ENCODE results near the gene CCDC82. TPM values are rescaled to one million over a fixed set of nuclear protein-coding genes. Genes with fewer than 3 reads are reported as not detected.
A peak's percentile ranks its signal among the peaks of the same experiment; 100 is the strongest.

CCDC82 gene
- total RNA-seq, 2 experiments from 2014 or later = 31.5 to 32.9 TPM

DNA sequence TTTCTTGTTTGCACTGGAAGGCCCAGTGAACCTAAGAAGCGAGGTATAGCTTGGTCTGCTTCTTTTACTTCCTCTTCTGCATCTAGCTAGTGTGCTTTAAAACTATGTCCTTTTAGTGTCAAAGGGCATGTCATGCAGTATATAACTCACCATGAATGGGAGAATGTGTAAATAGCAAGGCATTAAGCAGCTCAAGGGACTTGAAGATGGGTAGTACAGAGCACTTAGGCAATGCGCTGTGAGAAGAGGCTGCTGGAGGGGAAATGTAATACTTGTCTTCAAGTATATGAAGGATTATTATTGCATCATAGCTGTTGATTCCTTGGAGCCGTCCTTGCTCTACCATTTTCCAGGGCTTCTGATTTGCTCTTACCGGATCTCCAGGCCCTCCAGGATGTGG is 54.3 kb downstream of the CCDC82 start:
- H3K27ac Mint-ChIP-seq = no peak overlapping the region
- CTCF ChIA-PET = interaction anchor here (1.3 to 1.4 kb wide), 3 partner anchors 8 to 280 kb away, joined by 3 to 10 read pairs (median 3); partner anchors contain the start of gene MAML2
- no peak overlapping the region for H3K4me3 Mint-ChIP-seq
- POLR2A ChIA-PET = interaction anchor here (0.7 to 7.0 kb wide), 6 partner anchors 9 to 121 kb away, joined by 3 to 46 read pairs (median 4); partner anchors contain the start of genes CCDC82 and JRKL
- DNase-seq = no peak
- no peaks in the 10 kb centered on the region for H3K27me3 Mint-ChIP-seq
- H3K4me1 Mint-ChIP-seq = peaks cover 72% of the 10 kb centered on the region
- peaks cover 43% of the 10 kb centered on the region for H3K36me3 Mint-ChIP-seq (ENCODE audit: low read depth)
- H3K9me3 Mint-ChIP-seq = no peaks in the 10 kb centered on the region

DNA sequence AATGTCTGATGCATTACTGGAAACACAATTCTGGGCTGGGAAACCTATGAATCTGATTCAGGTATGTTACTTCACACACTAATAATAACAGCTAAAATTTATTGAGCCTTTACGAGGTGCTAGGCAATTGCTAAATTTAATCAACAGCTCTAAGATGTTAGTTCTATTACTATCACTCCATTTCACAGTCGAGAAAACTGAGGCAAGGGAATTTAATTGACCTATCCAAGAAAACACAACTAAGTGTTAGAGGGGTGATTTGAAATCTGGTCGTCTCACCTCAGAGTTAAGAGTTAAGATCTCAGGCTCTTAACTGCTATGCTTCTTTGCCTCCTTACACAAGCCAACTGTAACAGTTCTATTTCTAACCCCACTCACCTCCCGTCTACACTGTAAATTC is 55.5 kb downstream of the CCDC82 start:
- H3K9me3 Mint-ChIP-seq = no peaks in the 10 kb centered on the region
- ChIA-PET CTCF (interaction anchor here (0.6 to 1.3 kb wide), 2 partner anchors 9 to 135 kb away, joined by 3 to 10 read pairs; partner anchors contain the start of gene MAML2), POLR2A (interaction anchor here (7.0 kb wide), 1 partner anchor 55 kb away, joined by 46 read pairs; the partner anchor contains the start of genes CCDC82 and JRKL)
- H3K4me1 Mint-ChIP-seq = peaks cover 77% of the 10 kb centered on the region
- no peak overlapping the region for H3K27ac Mint-ChIP-seq
- H3K36me3 Mint-ChIP-seq (ENCODE audit: low read depth) = peaks cover 41% of the 10 kb centered on the region
- no peak for DNase-seq
- H3K27me3 Mint-ChIP-seq = no peaks in the 10 kb centered on the region
- H3K4me3 Mint-ChIP-seq = no peak overlapping the region

DNA sequence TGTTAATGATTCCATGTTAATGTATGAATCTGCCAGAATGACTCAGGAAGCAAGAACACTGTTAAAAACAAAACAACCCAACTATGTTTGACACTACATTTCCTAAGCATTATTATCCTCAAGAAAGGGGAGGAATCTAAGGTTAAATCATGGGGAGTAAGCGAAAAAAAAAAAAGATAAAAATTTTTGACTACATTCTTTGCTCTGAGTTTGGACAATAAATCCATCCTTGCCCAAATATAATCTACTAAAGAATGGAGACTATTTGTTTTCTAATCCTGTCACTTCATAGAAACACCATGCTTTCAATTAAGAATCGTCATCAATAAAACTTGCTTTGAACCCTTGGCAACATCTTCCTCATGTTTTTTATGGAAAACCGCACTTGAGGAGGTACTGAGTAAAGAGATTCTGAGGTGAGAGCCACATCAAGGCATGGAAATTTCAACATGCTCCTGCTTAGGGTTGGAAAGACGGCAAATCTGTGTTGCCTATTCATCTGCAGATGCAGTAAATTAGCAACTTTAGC is 56.5 kb downstream of the CCDC82 start:
- Mint-ChIP-seq H3K4me1 (peaks cover 76% of the 10 kb centered on the region), H3K36me3 (ENCODE audit: low read depth) (peaks cover 47% of the 10 kb centered on the region), H3K27me3 (no peaks in the 10 kb centered on the region), H3K4me3 (no peak overlapping the region), H3K27ac (no peak overlapping the region), H3K9me3 (no peaks in the 10 kb centered on the region)
- POLR2A ChIA-PET = interaction anchor here (1.0 to 4.1 kb wide), 3 partner anchors 9 to 19 kb away, joined by 3 to 38 read pairs (median 4); partner anchors contain the start of gene MAML2
- DNase-seq = no peak
- CTCF ChIA-PET = interaction anchor here (0.5 to 4.1 kb wide), 2 partner anchors 9 to 91 kb away, joined by 3 to 33 read pairs; partner anchors contain the start of gene MAML2

DNA sequence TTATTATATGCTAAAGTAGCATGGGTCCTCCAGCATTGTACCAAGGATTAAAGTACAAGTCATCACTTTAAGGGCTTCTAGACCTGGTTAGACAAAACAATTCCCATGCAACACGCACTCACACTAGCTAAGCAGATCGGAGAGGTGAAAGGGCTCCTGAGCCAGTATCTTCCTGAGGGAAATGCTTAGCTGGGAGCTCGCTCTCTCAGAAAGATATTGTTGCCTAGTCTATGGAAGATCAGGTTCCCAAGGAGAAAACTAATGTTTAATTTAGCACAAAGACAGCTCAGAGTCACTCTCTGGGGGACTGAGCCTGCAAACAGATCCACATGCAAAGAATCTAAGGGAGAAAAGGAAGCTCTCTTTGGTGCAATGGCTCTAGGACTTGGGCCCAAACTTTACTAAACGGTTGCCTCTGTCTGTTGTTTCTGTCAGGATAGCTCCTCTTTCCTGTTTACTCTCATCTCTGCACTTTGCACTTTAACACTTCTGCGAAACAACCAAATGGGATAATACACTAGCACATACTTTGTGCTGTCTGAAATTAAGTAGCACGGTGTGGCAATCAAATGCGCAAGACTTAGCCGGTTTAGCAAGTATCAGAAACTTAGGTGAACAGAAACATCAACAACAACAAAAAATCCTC is 57.5 kb downstream of the CCDC82 start:
- H3K36me3 Mint-ChIP-seq (ENCODE audit: low read depth) = peaks cover 42% of the 10 kb centered on the region
- POLR2A ChIA-PET = interaction anchor here (0.8 to 4.1 kb wide), 5 partner anchors 10 to 37 kb away, joined by 3 to 38 read pairs (median 3); partner anchors contain the start of gene MAML2
- DNase-seq = no peak
- CTCF ChIA-PET = interaction anchor here (1.4 to 4.1 kb wide), 2 partner anchors 10 to 276 kb away, joined by 3 to 33 read pairs; partner anchors contain the start of gene MAML2
- H3K27ac Mint-ChIP-seq = peak overlapping the region; percentile 40
- no peaks in the 10 kb centered on the region for H3K9me3 Mint-ChIP-seq
- H3K4me3 Mint-ChIP-seq = no peak overlapping the region
- peaks cover 67% of the 10 kb centered on the region for H3K4me1 Mint-ChIP-seq
- H3K27me3 Mint-ChIP-seq = no peaks in the 10 kb centered on the region

DNA sequence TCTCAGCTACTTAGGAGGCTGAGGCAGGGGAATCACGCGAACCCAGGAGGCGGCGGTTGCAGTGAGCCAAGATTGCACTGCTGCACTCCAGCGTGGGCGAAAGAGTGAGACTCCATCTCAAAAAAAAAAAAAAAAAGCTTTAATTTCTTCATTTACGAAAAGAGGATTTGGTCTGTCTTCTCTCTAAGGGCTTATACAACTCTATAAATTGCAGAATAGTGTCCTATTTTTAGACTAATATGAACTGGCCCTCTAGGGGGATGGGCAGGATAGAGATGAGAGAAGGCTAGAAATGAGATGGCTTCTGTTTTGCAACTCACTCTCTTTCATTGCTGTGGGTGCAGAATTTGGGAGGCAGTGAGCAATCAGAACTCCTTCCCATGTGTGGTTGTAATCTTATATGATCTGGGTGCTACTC is 58.0 kb downstream of the CCDC82 start:
- ChIA-PET POLR2A (interaction anchor here (0.6 to 4.1 kb wide), 5 partner anchors 10 to 90 kb away, joined by 3 to 38 read pairs (median 3); partner anchors contain the start of gene MAML2), CTCF (interaction anchor here (1.4 to 4.1 kb wide), 2 partner anchors 11 to 276 kb away, joined by 3 to 33 read pairs; partner anchors contain the start of gene MAML2)
- H3K4me1 Mint-ChIP-seq = peaks cover 63% of the 10 kb centered on the region
- H3K36me3 Mint-ChIP-seq (ENCODE audit: low read depth) = peaks cover 45% of the 10 kb centered on the region
- DNase-seq = no peak
- peak overlapping the region; percentile 40 for H3K27ac Mint-ChIP-seq
- H3K9me3 Mint-ChIP-seq = no peaks in the 10 kb centered on the region
- no peak overlapping the region for H3K4me3 Mint-ChIP-seq
- H3K27me3 Mint-ChIP-seq = no peaks in the 10 kb centered on the region

DNA sequence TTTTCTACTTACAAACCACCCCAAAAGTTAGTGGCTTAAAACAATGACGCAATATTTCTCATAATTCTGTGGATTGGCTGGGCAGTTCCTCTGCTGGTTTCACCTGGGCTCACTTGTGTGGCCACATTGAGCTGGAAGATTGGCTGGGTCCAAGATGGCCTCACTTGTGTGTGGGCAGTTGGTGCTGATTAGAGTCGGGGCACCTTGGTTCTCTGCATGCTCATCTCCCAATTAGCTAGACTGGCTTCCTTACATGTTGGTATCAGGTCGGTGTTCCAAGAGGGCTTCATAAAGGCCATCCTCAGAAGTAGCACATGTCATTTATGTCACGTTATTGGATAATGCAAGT is 59.2 kb downstream of the CCDC82 start:
- Mint-ChIP-seq H3K9me3 (no peaks in the 10 kb centered on the region), H3K4me3 (no peak overlapping the region), H3K27me3 (no peaks in the 10 kb centered on the region), H3K27ac (peak overlapping the region; percentile 42), H3K36me3 (ENCODE audit: low read depth) (peaks cover 39% of the 10 kb centered on the region), H3K4me1 (peaks cover 58% of the 10 kb centered on the region)
- ChIA-PET CTCF (interaction anchor here (4.1 kb wide), 1 partner anchor 12 kb away, joined by 33 read pairs; the partner anchor contains the start of gene MAML2), POLR2A (interaction anchor here (0.8 to 4.1 kb wide), 4 partner anchors 11 to 142 kb away, joined by 3 to 38 read pairs (median 4); partner anchors contain the start of gene MAML2)
- DNase-seq = no peak

DNA sequence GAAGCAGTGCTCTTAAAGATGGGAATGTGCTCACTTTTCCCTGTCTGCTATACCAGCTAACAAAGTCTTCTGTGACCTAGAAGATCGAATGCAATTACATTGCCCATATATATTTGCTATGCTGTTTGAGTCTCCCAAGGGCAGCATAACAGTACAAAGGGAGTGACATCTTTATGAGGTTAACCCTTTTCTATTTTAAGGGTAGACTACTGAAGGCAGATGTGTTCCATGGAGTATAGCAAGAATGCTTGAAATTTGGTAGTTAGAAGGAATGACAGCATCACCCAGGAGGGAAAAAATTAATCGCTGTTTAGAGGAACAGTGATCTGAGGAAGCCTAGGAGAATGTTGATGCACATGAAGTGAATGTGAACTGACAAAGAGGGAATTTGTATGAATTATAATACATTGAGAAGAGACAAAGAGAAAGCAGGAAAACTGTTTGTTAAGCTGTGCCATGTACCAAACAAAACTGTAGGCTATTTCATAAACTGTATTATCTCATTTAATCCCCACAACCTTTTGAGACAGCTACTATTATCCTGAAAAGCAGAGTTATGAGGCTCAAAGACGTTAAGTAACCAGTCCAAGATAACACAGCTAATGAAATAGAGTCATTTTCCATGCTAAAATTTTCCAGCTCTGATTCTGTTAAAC is 59.7 kb downstream of the CCDC82 start:
- CTCF ChIA-PET = interaction anchor here (4.1 kb wide), 1 partner anchor 12 kb away, joined by 33 read pairs; the partner anchor contains the start of gene MAML2
- Mint-ChIP-seq H3K36me3 (ENCODE audit: low read depth) (peaks cover 36% of the 10 kb centered on the region), H3K4me1 (peaks cover 56% of the 10 kb centered on the region), H3K9me3 (no peaks in the 10 kb centered on the region), H3K4me3 (no peak overlapping the region), H3K27ac (peak overlapping the region; percentile 74), H3K27me3 (no peaks in the 10 kb centered on the region)
- POLR2A ChIA-PET = interaction anchor here (0.8 to 4.1 kb wide), 4 partner anchors 11 to 141 kb away, joined by 3 to 38 read pairs (median 4); partner anchors contain the start of gene MAML2
- no peak for DNase-seq

DNA sequence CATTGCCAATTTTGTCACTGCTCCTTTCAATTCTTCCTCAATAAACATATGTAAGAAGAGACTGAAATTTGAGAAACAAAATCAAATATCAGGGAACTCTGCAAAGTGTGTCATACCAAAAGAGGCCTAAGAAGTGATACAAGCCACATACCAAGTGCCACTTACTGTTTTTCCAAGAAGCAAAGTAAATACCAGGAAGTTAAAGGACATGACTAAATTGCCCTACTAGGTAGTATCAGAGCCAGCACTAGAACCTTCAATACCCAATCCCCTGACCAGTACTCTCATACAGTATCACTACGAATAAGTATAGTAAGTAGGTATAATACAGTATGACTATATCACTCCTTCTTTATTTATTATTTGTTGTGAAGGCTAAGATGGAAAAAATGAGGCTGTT is 60.3 kb downstream of the CCDC82 start:
- Mint-ChIP-seq H3K36me3 (ENCODE audit: low read depth) (peaks cover 31% of the 10 kb centered on the region), H3K27me3 (no peaks in the 10 kb centered on the region), H3K4me3 (peak overlapping the region; percentile 37), H3K9me3 (no peaks in the 10 kb centered on the region), H3K27ac (peak overlapping the region; percentile 74), H3K4me1 (peaks cover 51% of the 10 kb centered on the region)
- POLR2A ChIA-PET = interaction anchor here (4.1 kb wide), 1 partner anchor 12 kb away, joined by 38 read pairs; the partner anchor contains the start of gene MAML2
- no peak for DNase-seq
- CTCF ChIA-PET = interaction anchor here (4.1 kb wide), 1 partner anchor 13 kb away, joined by 33 read pairs; the partner anchor contains the start of gene MAML2

DNA sequence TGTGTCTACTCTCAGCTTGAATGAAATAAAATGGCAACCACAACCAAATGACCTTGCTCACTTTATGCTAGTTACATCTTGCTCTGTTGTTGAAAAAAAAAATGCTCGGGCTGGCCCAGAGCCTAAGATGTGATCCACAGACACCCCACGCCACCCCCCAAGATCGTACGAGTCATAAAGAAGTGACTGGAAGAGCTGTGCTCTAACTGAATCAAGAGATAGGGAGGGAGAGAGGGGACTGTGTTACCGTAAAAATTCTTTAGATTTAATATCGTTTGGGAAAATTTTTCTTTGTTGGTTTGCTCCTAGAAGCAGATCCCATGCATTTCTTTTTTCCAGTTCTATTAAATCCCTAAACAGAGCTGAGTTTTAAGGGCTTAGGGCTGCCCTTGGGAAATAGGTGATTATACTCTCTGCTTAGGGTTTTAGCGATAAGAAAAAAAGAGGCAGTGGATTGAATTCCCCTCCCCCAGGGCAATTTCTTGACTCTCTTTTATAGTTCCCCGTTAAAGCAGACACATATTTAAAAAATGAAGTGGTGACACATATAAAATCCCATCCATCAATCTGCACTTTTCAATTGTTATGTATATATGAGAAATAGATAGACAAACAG is 61.2 kb downstream of the CCDC82 start:
- Mint-ChIP-seq H3K27ac (no peak overlapping the region), H3K4me1 (peaks cover 45% of the 10 kb centered on the region)

DNA sequence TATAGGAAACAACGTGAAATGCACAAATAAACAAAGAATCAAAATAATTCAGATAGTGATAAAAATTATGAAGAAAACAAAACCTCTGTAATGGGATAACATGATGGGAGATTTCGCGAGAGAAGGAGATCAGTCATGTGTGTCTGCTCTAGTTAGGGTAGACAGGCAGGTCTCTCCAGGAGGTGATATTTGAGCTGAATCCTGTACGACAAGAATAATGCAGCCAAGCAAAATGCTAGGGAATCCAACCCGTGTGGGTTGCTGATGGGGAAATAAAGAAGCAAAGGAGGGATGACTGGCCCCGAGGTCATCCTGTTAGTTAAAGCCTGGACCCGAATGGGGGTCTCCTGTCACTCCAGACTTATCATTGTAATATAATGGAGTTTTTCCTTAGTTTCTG is 62.8 kb downstream of the CCDC82 start:
- Mint-ChIP-seq H3K4me3 (no peak overlapping the region), H3K27ac (no peak overlapping the region), H3K9me3 (no peaks in the 10 kb centered on the region), H3K27me3 (no peaks in the 10 kb centered on the region), H3K4me1 (peaks cover 31% of the 10 kb centered on the region), H3K36me3 (ENCODE audit: low read depth) (peaks cover 41% of the 10 kb centered on the region)
- no peak for DNase-seq
- CTCF ChIA-PET = interaction anchor here (2.8 kb wide), 1 partner anchor 16 kb away, joined by 11 read pairs; the partner anchor contains the start of gene MAML2
- POLR2A ChIA-PET = interaction anchor here (1.5 kb wide), 1 partner anchor 8 kb away, joined by 3 read pairs; no protein-coding TSS in a partner anchor

More for the DNA sequence above, 61.2 kb downstream of the CCDC82 start:
- H3K36me3 Mint-ChIP-seq (ENCODE audit: low read depth) = peaks cover 36% of the 10 kb centered on the region
- no peak for DNase-seq
- no peak overlapping the region for H3K4me3 Mint-ChIP-seq
- ChIA-PET CTCF (interaction anchor here (0.7 to 2.8 kb wide), 2 partner anchors 11 to 14 kb away, joined by 3 to 11 read pairs; partner anchors contain the start of gene MAML2), POLR2A (interaction anchor here (0.6 to 1.4 kb wide), 4 partner anchors 9 to 62 kb away, joined by 4 to 6 read pairs (median 4); no protein-coding TSS in a partner anchor)
- H3K9me3 Mint-ChIP-seq = no peaks in the 10 kb centered on the region
- H3K27me3 Mint-ChIP-seq = no peaks in the 10 kb centered on the region

DNA sequence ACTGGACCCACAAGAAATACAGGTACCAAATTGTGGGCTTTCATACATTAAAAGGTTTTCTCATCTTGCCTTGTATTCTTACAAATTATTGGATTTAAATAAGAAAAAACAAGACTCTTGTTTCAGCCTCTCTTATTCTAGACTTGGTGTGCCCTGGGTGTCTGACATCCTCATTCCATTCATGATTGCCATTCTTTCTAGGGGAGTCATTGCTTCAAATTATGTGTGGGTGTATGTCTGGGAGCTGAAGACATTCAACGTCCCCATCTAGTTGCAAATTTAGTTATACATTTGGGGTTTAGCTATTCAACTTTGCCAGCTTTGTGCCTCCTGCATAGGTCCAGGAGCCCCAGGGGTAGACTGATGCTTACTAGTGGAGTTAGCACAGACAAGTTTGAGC is 64.8 kb downstream of the CCDC82 start:
- POLR2A ChIA-PET = no interaction called here
- DNase-seq = no peak
- H3K27me3 Mint-ChIP-seq = no peaks in the 10 kb centered on the region
- CTCF ChIA-PET = interaction anchor here (1.0 kb wide), 1 partner anchor 18 kb away, joined by 3 read pairs; the partner anchor contains the start of gene MAML2
- H3K36me3 Mint-ChIP-seq (ENCODE audit: low read depth) = peaks cover 51% of the 10 kb centered on the region
- no peak overlapping the region for H3K27ac Mint-ChIP-seq
- no peaks in the 10 kb centered on the region for H3K9me3 Mint-ChIP-seq
- peaks cover 29% of the 10 kb centered on the region for H3K4me1 Mint-ChIP-seq
- H3K4me3 Mint-ChIP-seq = no peak overlapping the region

DNA sequence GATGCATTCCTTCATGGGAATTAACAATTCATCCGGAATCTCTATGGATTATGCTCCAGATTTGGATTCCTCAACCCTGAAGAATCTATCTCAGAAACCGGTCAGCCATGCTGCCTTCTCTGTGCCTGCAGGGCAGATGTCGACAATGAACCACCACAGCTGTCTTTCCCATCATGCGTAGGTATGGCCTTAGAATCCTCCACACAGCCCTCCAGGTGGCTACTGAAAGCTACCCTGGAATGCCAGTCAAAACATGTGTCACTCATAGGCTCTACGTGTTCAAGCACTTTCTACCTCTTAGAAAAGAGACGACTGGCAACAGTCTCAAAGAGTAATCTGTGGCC is 66.1 kb downstream of the CCDC82 start:
- ChIA-PET POLR2A (no interaction called here), CTCF (no interaction called here)
- Mint-ChIP-seq H3K9me3 (no peaks in the 10 kb centered on the region), H3K4me1 (peaks cover 28% of the 10 kb centered on the region), H3K27me3 (no peaks in the 10 kb centered on the region), H3K27ac (no peak overlapping the region), H3K36me3 (ENCODE audit: low read depth) (peaks cover 54% of the 10 kb centered on the region), H3K4me3 (no peak overlapping the region)
- no peak for DNase-seq
